OCI-LY1 (cell line): ENCODE measurements around the gene IL22RA2.

Experiments used
- H2AFZ ChIP-seq: fragments of 200-600 bp; sonication (generic), shearing (Covaris generic); 2 replicates; pipeline ENCODE4 v1.6.0; 2014; ENCODE audit warnings: antibody characterized with exemption, mild to moderate bottlenecking, low read length
- H3F3A ChIP-seq: fragments of 200-600 bp; sonication (generic), shearing (Covaris generic); 2 replicates; pipeline ENCODE4 v1.6.0; 2014; ENCODE audit warnings: mild to moderate bottlenecking, antibody characterized with exemption, low read length, moderate library complexity; ENCODE audit not compliant: insufficient read depth
- H3K27ac ChIP-seq: fragments of 200-600 bp; sonication (generic); 2 replicates; pipeline ENCODE4 v1.5.1; 2014; ENCODE audit warnings: low read length, mixed run types, mild to moderate bottlenecking, low read depth; ENCODE audit not compliant: poor library complexity, severe bottlenecking
- H3K27me3 ChIP-seq: fragments of 200-600 bp; sonication (generic); 2 replicates; pipeline ENCODE4 v1.6.0; 2014; ENCODE audit warnings: antibody characterized with exemption, mild to moderate bottlenecking, low read length, moderate library complexity; ENCODE audit not compliant: insufficient read depth
- H3K36me3 ChIP-seq: fragments of 200-600 bp; sonication (generic); 2 replicates; pipeline ENCODE4 v1.6.1; 2014; ENCODE audit warnings: mild to moderate bottlenecking, antibody characterized with exemption, low read length, moderate library complexity, mixed read lengths; ENCODE audit not compliant: insufficient read depth
- H3K4me1 ChIP-seq: fragments of 200-600 bp; sonication (generic); 2 replicates; pipeline ENCODE4 v1.5.1; 2014; ENCODE audit warnings: mild to moderate bottlenecking, low read length, moderate library complexity; ENCODE audit not compliant: insufficient read depth, severe bottlenecking
- H3K4me2 ChIP-seq: fragments of 200-600 bp; sonication (generic), shearing (Covaris generic); 2 replicates; pipeline ENCODE4 v1.6.1; 2014; ENCODE audit warnings: low read length
- H3K4me3 ChIP-seq: fragments of 200-600 bp; sonication (generic); 2 replicates; pipeline ENCODE4 v1.5.1; 2014; ENCODE audit warnings: low read length, low read depth, mild to moderate bottlenecking, mixed read lengths; ENCODE audit not compliant: poor library complexity, severe bottlenecking
- H3K79me2 ChIP-seq: fragments of 200-600 bp; shearing (Covaris generic); 2 replicates; pipeline ENCODE4 v1.6.1; 2016; ENCODE audit warnings: mixed run types, low read length, mixed read lengths; ENCODE audit not compliant: insufficient read depth
- H3K9ac ChIP-seq: fragments of 200-600 bp; sonication (generic), shearing (Covaris generic); 2 replicates; pipeline ENCODE4 v1.6.1; 2014; ENCODE audit warnings: mild to moderate bottlenecking, low read length, mixed read lengths
- H3K9me2 ChIP-seq: fragments of 200-600 bp; sonication (generic), shearing (Covaris generic); 2 replicates; pipeline ENCODE4 v1.6.1; 2014; ENCODE audit warnings: low read depth, mild to moderate bottlenecking, low read length, mixed read lengths
- H3K9me3 ChIP-seq: fragments of 200-600 bp; shearing (Covaris generic); 2 replicates; pipeline ENCODE4 v1.6.1; 2014; ENCODE audit warnings: low read length, mixed read lengths
- H4K20me1 ChIP-seq: fragments of 200-600 bp; sonication (generic), shearing (Covaris generic); 2 replicates; pipeline ENCODE4 v1.6.0; 2016; ENCODE audit warnings: mild to moderate bottlenecking, low read length; ENCODE audit not compliant: insufficient read depth
- EZH2 ChIP-seq: fragments of 200-600 bp; sonication (generic), shearing (Covaris generic); IDR thresholded peaks from 2 replicates; pipeline ENCODE4 v1.8.0; 2017; ENCODE audit warnings: borderline replicate concordance, mixed run types, mild to moderate bottlenecking, antibody characterized with exemption, low read length, moderate library complexity, mixed read lengths
- TF ChIP-seq, protein P1 (sequence below): fragments of 200-600 bp; sonication (generic), shearing (Covaris generic); IDR thresholded peaks from 2 replicates; pipeline ENCODE4 v1.5.1; 2017; ENCODE audit warnings: mild to moderate bottlenecking, antibody characterized with exemption, low read length, moderate library complexity, mixed read lengths

IL22RA2 gene

DNA sequence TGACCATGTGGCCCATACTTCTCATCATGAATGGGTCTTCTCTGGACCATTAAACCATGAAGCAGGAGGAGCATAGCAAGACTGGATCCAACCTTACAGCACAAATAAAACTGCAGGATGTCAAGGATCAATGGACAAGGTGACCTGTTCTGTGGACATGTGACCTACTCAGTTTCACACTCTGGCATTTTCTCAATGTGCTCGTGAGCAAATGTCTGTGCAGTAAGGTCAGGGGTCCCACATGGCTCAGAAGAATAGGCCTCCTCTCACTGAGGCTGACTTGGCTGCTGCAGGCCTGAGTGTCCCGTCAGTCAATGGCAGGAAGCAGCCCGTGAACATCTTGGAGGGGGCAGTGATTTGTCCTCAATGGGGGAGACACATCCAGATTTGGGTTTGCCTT, 68.5 kb downstream of the IL22RA2 start:
- no peaks in the 10 kb centered on the region for H3K9me3 ChIP-seq
- H3K27ac ChIP-seq = no peak overlapping the region
- H3F3A ChIP-seq = no peaks in the 10 kb centered on the region
- H3K79me2 ChIP-seq = no peaks in the 10 kb centered on the region
- no peaks in the 10 kb centered on the region for H3K27me3 ChIP-seq
- H3K9ac ChIP-seq = no peak overlapping the region
- H3K9me2 ChIP-seq = no peaks in the 10 kb centered on the region
- H3K36me3 ChIP-seq = no peaks in the 10 kb centered on the region
- no peak overlapping the region for H3K4me2 ChIP-seq
- no peak overlapping the region for H3K4me3 ChIP-seq
- TF ChIP-seq, protein P1, sequence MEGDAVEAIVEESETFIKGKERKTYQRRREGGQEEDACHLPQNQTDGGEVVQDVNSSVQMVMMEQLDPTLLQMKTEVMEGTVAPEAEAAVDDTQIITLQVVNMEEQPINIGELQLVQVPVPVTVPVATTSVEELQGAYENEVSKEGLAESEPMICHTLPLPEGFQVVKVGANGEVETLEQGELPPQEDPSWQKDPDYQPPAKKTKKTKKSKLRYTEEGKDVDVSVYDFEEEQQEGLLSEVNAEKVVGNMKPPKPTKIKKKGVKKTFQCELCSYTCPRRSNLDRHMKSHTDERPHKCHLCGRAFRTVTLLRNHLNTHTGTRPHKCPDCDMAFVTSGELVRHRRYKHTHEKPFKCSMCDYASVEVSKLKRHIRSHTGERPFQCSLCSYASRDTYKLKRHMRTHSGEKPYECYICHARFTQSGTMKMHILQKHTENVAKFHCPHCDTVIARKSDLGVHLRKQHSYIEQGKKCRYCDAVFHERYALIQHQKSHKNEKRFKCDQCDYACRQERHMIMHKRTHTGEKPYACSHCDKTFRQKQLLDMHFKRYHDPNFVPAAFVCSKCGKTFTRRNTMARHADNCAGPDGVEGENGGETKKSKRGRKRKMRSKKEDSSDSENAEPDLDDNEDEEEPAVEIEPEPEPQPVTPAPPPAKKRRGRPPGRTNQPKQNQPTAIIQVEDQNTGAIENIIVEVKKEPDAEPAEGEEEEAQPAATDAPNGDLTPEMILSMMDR = no peak
- TF ChIP-seq EZH2 = no peak
- H3K4me1 ChIP-seq = peaks cover 7% of the 10 kb centered on the region
- H4K20me1 ChIP-seq = no peaks in the 10 kb centered on the region
- no peak overlapping the region for H2AFZ ChIP-seq

DNA sequence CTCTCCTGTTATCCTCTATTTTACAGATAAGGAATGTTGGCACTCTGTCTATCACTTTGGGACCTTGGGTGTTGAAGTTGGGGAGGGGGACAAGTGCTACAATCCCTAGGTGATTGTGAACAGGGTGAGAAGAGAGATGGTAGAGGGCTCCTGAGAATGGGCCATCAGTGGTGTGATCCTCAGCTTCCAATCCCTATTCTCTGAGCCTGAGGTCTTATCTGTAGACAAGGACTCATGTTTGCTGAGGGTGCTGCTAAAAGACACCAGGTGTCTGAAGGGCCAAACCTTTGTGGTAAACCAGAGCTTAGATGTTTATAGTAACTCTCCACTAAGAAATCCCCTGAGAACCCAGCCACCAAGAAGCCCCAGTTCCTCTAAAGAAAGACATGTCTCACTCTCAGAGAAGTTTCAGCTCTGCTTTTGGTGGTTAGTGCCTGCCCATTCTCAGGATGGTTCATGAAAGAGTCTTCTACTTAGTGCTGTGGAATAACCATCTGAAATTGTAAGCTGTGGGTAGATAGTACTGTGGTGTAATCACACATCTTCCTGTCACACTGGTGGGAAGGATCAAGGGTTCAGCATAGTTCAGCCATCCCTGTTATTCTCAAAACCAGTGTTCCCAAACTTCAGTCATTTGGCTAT, 70.5 kb downstream of the IL22RA2 start:
- no peak overlapping the region for H3K4me2 ChIP-seq
- no peak overlapping the region for H3K4me3 ChIP-seq
- no peak overlapping the region for H3K9ac ChIP-seq

DNA sequence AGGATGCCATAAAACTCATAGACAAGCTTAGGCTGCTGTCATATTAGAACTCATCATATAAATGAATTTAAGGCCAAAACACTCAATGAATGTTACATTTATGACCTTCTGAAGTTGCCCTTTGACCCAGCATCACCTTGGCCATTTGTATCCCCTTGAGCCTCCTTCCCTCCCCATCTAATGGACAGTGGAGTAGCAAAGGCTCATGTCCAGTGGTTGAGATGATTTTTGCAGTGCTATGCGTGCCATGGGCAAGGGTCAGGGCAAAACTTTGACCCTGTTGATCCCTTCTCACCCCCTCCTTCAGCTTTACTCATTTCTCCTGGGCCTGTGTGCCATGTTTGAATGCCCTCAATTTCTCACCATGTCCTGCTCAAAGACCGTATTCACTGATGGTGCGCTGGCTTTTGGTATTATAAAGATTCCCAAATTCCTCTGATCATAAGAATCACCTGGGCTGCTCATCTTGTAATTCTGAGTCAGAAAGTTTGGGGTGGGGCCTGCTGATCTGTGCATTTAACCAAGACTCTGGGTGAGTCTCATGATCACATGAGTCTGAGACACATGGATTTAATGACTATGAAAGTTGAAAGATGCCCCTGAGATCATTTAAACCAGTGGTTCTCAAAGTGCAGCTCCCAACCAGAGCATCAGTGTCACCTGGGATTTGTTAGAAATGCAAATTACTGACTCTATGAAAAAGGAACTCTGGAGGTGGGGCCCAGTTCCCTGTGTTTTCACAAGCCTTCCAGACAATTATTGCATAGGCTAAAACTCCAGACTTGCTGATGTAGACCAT, 71.2 kb downstream of the IL22RA2 start:
- H3F3A ChIP-seq = no peaks in the 10 kb centered on the region
- H3K9me2 ChIP-seq = no peaks in the 10 kb centered on the region
- H3K4me1 ChIP-seq = peaks cover 7% of the 10 kb centered on the region
- no peak for TF ChIP-seq EZH2
- TF ChIP-seq, protein P1 = no peak
- H2AFZ ChIP-seq = no peak overlapping the region
- no peak overlapping the region for H3K4me2 ChIP-seq
- H3K27me3 ChIP-seq = no peaks in the 10 kb centered on the region
- H3K36me3 ChIP-seq = no peaks in the 10 kb centered on the region
- H3K4me3 ChIP-seq = no peak overlapping the region
- H3K9ac ChIP-seq = no peak overlapping the region
- no peaks in the 10 kb centered on the region for H3K79me2 ChIP-seq
- H3K27ac ChIP-seq = no peak overlapping the region
- H4K20me1 ChIP-seq = no peaks in the 10 kb centered on the region
- H3K9me3 ChIP-seq = no peaks in the 10 kb centered on the region

More for the DNA sequence above, 70.5 kb downstream of the IL22RA2 start:
- Histone ChIP-seq H3K27ac (no peak overlapping the region), H3K79me2 (no peaks in the 10 kb centered on the region), H3K36me3 (no peaks in the 10 kb centered on the region), H3K9me2 (no peaks in the 10 kb centered on the region), H3K27me3 (no peaks in the 10 kb centered on the region), H3K4me1 (peaks cover 7% of the 10 kb centered on the region), H3F3A (no peaks in the 10 kb centered on the region), H3K9me3 (no peaks in the 10 kb centered on the region), H4K20me1 (no peaks in the 10 kb centered on the region), H2AFZ (no peak overlapping the region)
- TF ChIP-seq, protein P1 = no peak
- TF ChIP-seq EZH2 = no peak
